Measurements from ENCODE around the gene SLC25A1.

The SLC25A1 gene

DNA sequence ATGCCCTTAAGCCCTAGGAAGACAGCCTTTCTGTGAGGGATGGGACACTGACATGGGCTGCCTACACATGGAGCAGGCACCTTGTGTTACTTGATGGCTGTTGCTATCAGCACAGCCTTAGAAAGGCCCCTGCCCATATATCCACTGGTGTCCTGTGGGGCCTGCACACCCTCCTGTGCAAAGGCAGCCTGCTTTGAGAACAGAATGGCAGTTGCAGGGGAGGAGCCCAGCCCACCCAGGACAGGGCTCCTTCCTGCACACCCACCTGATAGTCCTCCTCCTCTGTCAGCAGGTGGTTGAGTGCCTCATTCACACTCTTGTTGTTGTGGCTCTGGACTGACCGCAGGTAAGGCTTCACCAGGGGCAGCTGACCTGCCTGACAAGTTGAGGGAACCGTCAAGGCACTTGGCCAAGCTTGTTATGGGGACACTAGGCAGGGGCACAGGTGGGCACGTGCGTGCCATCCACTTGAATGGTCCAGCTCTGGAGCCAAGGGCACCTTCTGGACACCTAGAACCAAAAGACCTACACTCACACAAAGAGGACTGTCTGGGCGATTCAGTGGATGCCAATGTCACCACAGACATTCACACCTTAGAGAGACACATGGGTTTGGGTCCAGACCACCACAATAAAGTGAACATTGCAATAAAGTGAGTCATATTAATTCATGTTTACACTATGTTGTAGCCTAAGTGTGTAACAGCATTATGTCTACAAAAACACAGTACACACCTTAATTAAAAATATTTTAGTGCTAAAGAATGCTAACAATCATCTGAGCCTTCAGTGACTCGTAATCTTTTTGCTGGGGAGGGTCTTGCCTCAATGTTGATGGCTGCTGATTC lies 9.4 kb upstream of the SLC25A1 start:
- TF ChIP-seq, protein P1, sequence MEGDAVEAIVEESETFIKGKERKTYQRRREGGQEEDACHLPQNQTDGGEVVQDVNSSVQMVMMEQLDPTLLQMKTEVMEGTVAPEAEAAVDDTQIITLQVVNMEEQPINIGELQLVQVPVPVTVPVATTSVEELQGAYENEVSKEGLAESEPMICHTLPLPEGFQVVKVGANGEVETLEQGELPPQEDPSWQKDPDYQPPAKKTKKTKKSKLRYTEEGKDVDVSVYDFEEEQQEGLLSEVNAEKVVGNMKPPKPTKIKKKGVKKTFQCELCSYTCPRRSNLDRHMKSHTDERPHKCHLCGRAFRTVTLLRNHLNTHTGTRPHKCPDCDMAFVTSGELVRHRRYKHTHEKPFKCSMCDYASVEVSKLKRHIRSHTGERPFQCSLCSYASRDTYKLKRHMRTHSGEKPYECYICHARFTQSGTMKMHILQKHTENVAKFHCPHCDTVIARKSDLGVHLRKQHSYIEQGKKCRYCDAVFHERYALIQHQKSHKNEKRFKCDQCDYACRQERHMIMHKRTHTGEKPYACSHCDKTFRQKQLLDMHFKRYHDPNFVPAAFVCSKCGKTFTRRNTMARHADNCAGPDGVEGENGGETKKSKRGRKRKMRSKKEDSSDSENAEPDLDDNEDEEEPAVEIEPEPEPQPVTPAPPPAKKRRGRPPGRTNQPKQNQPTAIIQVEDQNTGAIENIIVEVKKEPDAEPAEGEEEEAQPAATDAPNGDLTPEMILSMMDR (IDR thresholded peaks at IDR 0.05) = no peak
- no peak for TF ChIP-seq ZFX (IDR thresholded peaks at IDR 0.05; ENCODE audit: borderline replicate concordance)
- H3K27ac ChIP-seq = no peak overlapping the region

DNA sequence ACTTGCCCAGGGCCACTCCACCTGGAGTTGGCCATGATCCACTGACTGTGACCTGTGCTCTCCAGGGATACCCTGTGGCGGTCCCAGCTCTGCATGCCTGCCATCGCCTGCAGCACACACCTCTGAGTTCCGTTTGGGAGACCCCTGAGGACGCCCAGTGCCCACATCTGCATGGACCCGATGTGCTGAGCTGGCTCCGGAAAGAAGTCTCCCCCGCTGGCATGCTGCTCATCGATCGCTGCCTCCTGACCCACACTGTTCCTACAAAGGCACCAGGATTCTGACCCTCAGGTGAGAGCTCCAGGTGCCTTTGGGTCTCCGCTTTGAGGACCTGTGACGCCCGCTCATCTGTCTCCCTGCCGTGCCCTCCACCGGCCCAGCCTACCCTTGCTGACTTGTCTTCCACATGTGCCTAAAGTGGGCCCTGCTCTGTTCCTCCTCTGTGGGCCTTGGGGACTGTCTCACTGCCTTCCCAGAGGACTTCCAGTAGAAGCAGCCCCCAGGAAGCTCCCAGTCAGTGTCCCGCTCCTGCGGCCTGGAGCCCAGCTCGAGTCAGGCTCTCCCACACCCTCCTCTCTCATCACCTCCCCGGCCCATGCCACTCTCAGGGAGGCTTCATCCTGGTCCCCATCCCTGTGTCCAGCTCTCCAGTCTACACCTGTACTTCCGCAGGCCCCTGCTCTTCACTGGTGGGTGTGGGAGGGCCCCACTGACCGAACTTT lies 5.9 kb upstream of the SLC25A1 start:
- TF ChIP-seq, protein P1 (IDR thresholded peaks at IDR 0.05) = no peak
- TF ChIP-seq ZFX (IDR thresholded peaks at IDR 0.05; ENCODE audit: borderline replicate concordance) = no peak
- H3K27ac ChIP-seq = no peak overlapping the region

DNA sequence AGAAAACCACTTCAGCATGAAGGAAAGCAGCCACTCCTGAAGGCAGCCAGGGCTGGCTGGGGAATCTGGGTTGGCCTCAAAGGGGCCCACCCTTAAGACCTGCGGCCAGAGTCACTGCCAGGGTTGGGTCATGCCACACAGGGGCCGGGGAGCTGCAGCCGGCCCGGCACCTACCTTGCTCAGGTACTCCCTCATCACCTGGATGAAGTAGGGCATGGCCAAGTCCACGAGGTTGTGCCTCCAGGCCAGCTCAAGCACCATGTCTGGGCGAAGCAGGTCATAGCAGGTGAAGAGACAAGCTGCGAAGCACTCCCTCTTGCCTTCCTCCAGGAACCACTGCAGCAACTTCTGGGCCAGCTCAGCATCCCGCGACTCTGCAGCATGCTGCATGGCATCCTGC lies 4.7 kb upstream of the SLC25A1 start:
- no peak overlapping the region for H3K27ac ChIP-seq
- TF ChIP-seq, protein P1 (IDR thresholded peaks at IDR 0.05) = no peak
- TF ChIP-seq ZFX (IDR thresholded peaks at IDR 0.05; ENCODE audit: borderline replicate concordance) = no peak

DNA sequence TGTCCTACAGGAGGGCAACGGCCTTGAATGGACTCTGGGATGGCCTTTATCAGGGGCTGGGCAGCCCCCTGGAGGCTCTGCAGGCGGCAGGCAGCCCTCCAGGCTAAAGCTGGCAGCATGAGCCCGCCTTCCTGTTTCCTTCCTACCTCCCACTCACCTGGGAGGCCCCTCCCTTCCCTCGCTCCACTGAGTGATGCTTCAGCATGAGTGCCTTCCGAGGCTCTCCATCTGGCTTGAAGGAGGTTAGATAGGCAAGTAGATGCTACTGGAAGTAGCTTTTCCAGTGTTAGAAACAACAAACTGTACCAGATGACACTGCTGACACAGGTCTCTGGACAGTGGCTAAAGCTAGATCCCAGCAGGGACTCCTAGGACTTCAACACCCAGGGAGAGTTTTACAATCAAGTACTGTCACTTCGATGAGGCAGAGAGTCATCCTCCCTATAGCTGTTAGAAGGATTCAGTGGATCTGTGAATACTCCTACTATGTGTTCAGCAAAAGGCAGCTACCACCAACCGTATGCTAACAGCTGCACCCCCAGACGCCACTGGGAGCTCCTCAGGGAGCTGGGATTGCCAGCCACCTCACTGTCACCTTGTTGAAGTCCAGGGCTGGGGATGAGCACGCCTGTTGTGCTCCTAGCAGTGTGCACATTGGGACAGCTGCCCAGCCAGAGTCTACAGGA lies 4.1 kb upstream of the SLC25A1 start:
- no peak overlapping the region for H3K27ac ChIP-seq
- no peak for TF ChIP-seq ZFX (IDR thresholded peaks at IDR 0.05; ENCODE audit: borderline replicate concordance)
- TF ChIP-seq, protein P1 (IDR thresholded peaks at IDR 0.05) = no peak

DNA sequence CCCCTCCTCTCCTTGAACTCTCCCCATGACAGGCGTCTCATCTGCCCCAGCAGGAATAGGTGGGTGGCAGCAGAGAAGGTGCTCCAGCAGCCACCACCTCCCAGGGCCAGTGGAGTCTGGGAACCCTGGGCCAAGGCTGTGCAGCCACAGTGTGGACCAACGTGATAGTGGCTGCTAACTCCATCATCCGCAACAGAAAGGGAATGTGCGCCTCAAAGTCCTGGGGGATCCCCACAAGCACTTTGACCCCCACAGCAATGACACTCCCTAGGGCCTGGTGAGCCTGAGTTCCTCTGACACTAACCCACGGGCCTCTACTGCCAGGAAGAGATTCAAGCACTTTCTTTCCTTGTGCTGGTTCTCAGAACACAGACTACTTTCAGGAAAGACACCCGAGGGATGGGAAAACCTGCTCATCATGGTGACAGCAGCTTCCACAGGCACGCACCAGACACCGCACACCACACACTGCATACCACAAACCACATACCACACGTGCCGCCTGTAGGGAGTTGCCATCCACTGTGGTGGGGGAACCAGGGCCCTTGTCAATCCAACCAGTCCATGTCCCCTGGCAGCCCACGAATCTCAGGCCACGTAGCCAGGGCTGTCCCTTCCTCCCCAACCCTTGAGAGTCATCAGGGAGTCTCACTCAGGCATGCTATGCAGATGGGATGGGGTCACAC lies 3.4 kb upstream of the SLC25A1 start:
- no peak for TF ChIP-seq ZFX (IDR thresholded peaks at IDR 0.05; ENCODE audit: borderline replicate concordance)
- TF ChIP-seq, protein P1 (IDR thresholded peaks at IDR 0.05) = no peak
- H3K27ac ChIP-seq = no peak overlapping the region

DNA sequence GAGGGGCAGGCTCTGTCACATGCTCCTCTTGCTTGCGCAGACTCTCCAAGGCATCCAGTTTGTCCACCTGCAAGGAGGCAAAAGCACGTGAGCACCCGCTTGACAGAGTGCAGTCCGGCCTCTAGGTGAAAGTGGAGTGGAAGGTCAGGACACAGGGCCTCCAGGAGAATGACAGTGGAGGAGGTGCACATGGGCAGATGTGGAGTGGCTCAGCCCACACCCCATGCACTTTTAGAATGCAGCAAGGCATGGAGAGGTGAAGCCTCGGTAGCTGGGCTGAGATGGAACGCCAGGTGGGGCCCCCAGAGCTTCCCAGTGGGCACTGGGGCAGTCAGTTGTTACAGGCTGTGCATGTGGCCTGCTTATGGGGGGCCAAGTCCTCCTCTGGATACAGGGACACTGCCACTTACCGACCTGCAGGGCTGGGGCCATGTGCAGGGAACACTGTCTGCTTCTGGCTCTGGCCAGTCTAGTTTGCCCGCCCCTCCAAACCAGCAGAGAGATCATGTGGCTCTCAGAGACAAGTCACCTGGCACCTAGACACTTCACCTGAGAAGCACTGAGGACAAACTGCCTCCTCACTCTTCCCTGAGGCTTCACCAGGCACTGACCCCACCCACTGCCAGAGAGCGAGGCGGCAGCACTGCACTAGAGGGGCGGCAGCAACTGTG lies 2.3 kb upstream of the SLC25A1 start:
- TF ChIP-seq, protein P1 (IDR thresholded peaks at IDR 0.05) = no peak
- no peak for TF ChIP-seq ZFX (IDR thresholded peaks at IDR 0.05; ENCODE audit: borderline replicate concordance)
- H3K27ac ChIP-seq = no peak overlapping the region
